ENCODE data around the gene PODXL.

The PODXL gene

DNA sequence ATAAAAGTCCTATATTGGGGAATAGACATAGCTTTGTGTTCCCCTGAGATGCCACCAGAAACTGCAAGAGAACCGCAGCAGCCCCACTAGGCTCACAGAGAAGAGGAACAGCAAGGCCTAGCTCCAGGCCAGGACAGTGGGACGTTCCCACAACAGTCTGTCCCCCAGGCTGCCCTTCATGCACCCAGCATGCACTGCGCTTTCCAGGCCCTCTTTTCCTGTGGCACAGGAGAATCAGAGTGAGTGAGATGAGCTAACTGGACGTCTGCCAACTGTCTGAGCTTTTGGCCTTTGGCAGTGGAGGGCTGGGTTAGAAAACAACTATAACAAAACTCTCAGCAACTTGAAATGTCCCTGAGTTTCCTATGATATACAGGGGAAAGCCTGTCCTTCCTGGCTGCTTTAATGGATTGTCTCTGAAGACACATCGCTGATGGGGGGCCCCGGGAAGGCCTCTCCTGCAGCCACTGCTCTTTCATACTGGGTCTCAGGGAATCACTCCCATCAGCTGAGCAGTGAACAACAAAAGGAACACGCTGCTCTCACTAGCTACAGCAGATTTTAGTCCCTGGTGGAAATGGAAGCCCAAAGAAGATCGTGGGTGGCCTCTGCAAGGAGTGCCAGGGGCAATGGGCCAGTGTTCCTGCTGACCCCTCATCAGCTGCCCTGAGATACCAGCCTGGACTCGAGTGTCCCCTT is 53.5 kb downstream of the PODXL start:
- no peak for TF ChIP-seq GATA2 (IDR thresholded peaks at IDR 0.05; ENCODE audit: low read depth, low read length)
- no peak for TF ChIP-seq GATA3 (IDR thresholded peaks at IDR 0.05; ENCODE audit: low read depth, low read length)

GRCh38 chr7:131501930-131502685 is 54.3 kb downstream of the PODXL start:
- TF ChIP-seq GATA3 (IDR thresholded peaks at IDR 0.05; ENCODE audit: low read depth, low read length) (no peak), GATA2 (IDR thresholded peaks at IDR 0.05; ENCODE audit: low read depth, low read length) (no peak)

DNA sequence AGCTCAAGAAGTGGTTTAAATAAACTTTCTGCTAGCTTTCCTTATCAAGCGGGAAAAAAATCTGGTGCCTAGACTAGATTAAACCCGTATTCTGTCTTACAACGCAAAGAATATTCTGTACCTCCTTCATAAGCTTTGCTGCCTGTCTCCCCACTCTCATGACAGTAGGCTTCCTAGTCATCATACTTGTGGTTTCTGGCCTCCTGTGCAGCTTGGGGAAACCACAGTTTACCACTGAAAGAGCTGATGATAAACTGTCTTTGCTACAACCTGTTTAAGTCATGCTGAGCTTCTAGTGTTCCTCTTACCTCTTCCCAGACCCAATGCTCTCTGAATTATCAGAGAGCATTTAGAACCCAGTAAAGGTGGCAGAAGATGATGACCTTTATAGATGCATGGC is 55.0 kb downstream of the PODXL start:
- TF ChIP-seq GATA3 (IDR thresholded peaks at IDR 0.05; ENCODE audit: low read depth, low read length) (no peak), GATA2 (IDR thresholded peaks at IDR 0.05; ENCODE audit: low read depth, low read length) (no peak)

DNA sequence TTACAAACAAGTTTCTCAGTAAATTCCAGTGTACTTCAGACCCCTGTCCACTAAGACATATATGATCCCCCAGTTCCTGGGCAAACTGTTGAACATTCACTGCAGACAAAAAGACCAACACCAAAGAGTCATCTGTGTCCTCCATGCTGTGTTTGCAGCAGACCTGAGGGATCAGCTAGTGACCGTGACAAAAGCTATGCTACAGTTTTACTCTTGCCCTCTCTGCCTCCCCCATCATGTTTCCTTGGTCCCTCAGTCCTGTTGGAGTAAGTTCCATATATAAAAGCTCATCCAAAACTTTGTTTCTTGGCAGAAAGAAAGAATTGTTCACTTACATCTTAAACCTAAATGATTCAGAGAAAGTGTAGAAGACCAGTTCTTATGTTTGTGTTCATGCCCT is 56.1 kb downstream of the PODXL start:
- TF ChIP-seq GATA2 (IDR thresholded peaks at IDR 0.05; ENCODE audit: low read depth, low read length) (no peak), GATA3 (IDR thresholded peaks at IDR 0.05; ENCODE audit: low read depth, low read length) (no peak)

GRCh38 chr7:131499801-131500200 is 56.6 kb downstream of the PODXL start:
- TF ChIP-seq GATA2 (IDR thresholded peaks at IDR 0.05; ENCODE audit: low read depth, low read length) (no peak), GATA3 (IDR thresholded peaks at IDR 0.05; ENCODE audit: low read depth, low read length) (no peak)

GRCh38 chr7:131498237-131498885 is 58.1 kb downstream of the PODXL start:
- TF ChIP-seq GATA3 (IDR thresholded peaks at IDR 0.05; ENCODE audit: low read depth, low read length), result no peak
- TF ChIP-seq GATA2 (IDR thresholded peaks at IDR 0.05; ENCODE audit: low read depth, low read length), result no peak

DNA sequence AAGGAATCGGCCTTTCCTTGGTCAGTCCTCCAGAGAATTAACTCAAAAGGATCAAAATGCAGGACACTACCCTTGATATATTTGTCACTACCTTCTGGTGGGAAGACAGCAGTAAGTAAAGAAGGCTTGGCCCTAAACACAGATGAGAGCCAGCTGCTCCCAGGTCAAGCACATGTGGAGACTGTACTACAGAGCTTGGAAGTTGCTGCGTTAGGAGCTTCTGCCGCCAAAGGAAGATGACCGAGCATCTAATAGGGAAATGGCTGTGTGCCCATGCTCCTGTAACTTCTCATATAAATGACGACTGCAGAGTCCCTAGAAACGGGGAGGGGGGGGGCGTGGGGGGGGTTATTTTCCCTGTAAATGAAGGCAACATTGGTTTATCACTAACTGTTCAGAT is 59.0 kb downstream of the PODXL start:
- TF ChIP-seq GATA3 (IDR thresholded peaks at IDR 0.05; ENCODE audit: low read depth, low read length) (no peak), GATA2 (IDR thresholded peaks at IDR 0.05; ENCODE audit: low read depth, low read length) (no peak)

GRCh38 chr7:131495669-131496498 is 60.5 kb downstream of the PODXL start:
- TF ChIP-seq GATA2 (IDR thresholded peaks at IDR 0.05; ENCODE audit: low read depth, low read length), result no peak
- TF ChIP-seq GATA3 (IDR thresholded peaks at IDR 0.05; ENCODE audit: low read depth, low read length), result no peak

DNA sequence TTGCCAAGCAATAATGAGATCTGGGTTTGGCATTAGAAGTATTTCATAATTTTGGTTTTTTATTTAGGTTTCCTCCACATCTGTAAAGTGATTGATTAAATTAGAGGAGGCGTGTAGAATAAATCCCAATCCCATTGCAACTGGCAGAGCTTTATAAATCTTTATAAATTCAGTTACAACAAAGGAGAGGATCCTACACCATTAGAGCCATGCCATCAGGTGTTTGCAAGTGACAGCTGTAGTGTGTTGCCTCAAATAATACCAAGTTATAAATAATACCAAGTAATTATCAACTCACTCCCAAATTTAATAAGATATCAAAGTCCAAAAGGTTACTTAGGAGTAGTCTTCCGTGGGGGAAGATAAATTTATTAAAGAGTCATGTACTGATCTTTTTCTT is 62.2 kb downstream of the PODXL start:
- TF ChIP-seq GATA3 (IDR thresholded peaks at IDR 0.05; ENCODE audit: low read depth, low read length) (no peak), GATA2 (IDR thresholded peaks at IDR 0.05; ENCODE audit: low read depth, low read length) (no peak)

GRCh38 chr7:131493581-131493980 is 62.8 kb downstream of the PODXL start:
- TF ChIP-seq GATA3 (IDR thresholded peaks at IDR 0.05; ENCODE audit: low read depth, low read length), result no peak
- TF ChIP-seq GATA2 (IDR thresholded peaks at IDR 0.05; ENCODE audit: low read depth, low read length), result no peak

DNA sequence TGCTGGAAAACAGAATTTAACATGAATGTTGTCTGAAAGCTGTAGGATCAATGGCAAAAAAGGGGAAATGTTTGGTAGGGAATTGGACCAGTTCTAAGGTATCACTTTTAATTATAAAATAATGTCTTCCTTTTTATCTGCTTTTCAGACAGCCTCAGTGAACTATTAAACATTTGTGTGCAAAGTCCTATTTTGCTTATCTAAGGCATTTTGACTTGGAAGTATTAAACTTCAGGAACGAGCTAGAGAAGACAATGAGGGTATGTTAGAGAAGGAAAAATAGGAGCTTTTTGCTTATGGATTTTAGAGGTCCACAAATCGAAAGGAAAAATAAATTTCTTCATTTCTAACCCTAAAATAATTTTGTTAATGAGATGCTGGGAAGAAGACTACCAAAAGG is 63.3 kb downstream of the PODXL start:
- TF ChIP-seq GATA3 (IDR thresholded peaks at IDR 0.05; ENCODE audit: low read depth, low read length), result no peak
- TF ChIP-seq GATA2 (IDR thresholded peaks at IDR 0.05; ENCODE audit: low read depth, low read length), result no peak

DNA sequence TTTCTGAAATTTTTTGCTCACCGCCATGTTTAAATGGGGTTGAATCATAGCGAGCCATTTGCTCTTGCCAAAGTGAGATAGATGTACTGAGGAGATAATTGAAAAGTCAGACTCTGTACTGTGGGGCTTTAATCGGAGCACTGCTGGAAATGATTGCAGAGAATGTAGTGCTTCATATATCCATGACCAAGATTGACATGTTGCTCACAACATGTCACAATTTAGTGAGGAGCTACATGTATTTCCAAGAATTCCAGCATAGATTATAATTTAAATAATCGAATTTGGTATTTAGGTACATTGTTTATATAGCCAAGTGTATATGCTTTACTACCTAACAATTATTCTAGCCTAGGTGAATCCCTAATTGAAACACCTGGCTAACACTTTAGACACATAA is 66.5 kb downstream of the PODXL start:
- no peak for TF ChIP-seq GATA2 (IDR thresholded peaks at IDR 0.05; ENCODE audit: low read depth, low read length)
- TF ChIP-seq GATA3 (IDR thresholded peaks at IDR 0.05; ENCODE audit: low read depth, low read length), result no peak

GRCh38 chr7:131489196-131489595 is 67.2 kb downstream of the PODXL start:
- TF ChIP-seq GATA2 (IDR thresholded peaks at IDR 0.05; ENCODE audit: low read depth, low read length), result no peak
- TF ChIP-seq GATA3 (IDR thresholded peaks at IDR 0.05; ENCODE audit: low read depth, low read length), result no peak

- no peak for TF ChIP-seq GATA2 (IDR thresholded peaks at IDR 0.05; ENCODE audit: low read depth, low read length)
- no peak for TF ChIP-seq GATA3 (IDR thresholded peaks at IDR 0.05; ENCODE audit: low read depth, low read length)
Measured at GRCh38 chr7:131488361-131488760, 68.1 kb downstream of the PODXL start.
